Inflammatory macrophage treated with lipopolysaccharide for 4 hours (primary cell): Measurements from ENCODE around the gene DNAH11.
"Not testable (repeated sequence)": the region's sequence is repeated elsewhere in the genome, so short reads cannot be mapped to it uniquely, and the experiment has no call there.

Source experiments
- DNase-seq: peaks from one replicate; pipeline ENCODE4 v3.0.0-alpha.2; 2020

The DNAH11 gene

DNA sequence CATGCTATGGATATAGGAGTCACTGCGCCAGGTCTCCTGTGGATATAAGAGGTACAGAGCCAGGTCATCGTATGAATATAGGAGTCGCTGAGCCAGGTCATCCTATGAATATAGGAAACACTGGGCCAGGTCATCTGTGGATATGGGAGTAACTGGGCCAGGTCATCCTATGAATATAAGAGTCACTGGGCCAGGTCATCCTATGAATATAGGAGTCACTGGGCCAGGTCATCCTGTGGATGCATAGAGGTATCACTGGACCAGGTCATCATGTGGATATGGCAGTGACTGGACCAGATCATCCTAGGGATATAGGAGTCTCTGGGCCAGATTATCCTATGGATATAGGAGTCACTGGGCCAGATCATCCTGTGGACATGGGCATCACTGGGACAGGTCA is 181.7 kb downstream of the DNAH11 start:
- DNase-seq = no peak

DNA sequence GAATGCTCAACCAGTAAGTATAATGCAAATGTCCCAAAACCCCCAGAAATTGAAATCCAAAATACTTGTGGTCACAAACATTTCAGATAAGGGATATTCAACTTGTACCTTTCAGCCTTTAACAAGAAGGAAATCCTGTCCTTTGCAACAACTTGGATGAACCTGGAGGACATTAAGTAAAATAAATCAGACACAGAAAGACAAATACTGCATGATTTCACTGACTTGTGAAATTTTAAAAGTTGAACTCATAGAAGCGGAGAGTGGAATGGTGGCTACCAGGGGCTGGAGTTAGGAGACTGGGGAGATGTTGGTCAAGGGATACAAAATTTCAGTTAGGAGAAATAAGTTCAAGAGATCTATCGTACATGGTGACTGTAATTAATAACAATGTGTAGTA is 187.6 kb downstream of the DNAH11 start:
- DNase-seq = no peak

DNA sequence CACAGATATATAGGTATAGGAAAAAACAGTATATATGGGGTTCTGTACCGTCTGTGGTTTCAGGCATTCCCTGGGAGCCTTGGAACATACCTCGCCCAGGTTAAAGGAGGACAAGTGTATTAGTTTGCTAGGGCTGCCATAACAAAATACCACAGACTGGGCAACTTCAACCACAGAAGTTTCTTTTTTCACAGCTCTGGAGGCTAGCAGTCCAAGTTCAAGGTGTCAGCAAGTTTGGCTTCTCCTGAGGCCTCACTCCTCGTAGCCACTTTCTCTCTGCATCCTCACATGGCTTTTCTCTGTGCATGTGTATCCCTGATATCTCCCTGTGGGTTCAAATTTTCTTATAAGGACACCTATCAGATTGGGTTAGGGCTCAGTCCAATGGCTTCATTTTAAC is 189.1 kb downstream of the DNAH11 start:
- DNase-seq = no peak

DNA sequence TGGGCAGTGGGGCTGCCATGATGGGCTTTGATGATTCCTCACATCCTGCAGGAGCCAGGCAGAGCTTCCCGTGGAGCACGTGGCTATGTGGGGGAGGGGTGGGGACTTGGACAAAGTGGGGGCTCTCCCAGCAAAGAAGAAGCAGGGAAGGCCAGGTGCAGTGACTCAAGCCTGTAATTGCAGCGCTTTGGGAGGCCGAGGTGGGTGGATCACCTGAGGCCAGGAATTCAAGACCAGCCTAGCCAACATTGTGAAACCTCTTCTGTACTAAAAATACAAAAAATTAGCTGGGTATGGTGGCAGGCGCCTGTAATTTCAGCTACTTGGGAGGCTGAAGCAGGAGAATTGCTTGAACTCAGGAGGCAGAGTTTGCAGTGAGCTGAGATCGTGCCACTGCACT is 190.1 kb downstream of the DNAH11 start:
- DNase-seq = not testable (repeated sequence)

DNA sequence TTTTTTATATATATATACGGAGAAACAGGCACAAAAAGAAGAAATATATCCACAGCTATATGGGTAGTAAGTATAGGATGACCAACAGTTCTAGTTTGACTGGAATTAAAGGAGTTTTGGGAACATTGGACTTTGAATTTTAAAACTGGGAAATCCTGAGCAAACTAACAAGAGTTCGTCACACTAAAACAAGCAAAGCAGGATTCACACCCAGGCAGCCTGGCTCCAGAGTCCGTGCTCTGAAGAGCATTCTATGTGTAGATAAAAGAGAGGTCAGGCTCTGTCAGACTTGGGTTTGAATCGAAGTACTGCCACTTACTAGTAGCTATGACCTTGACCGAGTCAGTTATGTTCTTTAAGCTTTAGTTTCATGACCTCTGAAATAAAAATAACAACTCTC is 191.0 kb downstream of the DNAH11 start:
- DNase-seq = no peak

DNA sequence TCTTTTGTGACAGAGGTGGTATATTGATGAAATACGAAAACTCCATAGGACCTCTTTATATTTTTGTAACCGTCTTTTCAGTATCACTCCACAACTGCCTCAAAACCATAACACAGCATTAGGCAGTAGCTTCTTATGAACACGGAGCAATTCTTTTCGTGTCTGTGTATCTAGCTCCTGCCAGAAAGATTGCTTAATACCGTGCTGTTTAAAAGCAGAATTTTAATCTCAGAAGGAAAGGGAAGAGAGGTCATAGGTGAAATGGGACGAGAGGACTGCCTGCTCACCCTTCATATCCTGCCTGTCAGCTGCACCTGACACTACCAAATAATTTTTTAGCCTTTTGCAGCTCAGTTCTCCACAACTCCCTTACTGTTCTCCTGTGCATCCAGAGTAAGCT is 200.7 kb downstream of the DNAH11 start:
- no peak for DNase-seq

DNA sequence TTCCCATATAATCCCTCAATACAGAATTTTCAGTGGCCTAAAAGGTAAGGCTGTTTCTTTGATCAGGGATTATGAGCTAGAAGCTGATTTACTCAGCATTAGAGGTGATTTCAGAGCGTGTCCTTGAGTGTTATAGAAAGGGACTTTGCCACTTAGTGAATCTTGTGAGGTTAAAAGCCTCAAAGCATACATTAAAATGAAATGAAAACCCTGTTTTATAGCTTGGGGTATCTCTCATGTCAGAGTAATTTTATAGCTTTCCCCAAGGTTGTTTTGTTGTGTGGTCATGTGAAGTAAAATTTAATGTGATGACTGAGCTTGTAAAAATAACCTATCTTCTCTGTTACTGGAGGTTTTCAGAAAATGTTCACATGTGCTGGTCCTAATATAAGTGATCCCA is 204.1 kb downstream of the DNAH11 start:
- DNase-seq = no peak

DNA sequence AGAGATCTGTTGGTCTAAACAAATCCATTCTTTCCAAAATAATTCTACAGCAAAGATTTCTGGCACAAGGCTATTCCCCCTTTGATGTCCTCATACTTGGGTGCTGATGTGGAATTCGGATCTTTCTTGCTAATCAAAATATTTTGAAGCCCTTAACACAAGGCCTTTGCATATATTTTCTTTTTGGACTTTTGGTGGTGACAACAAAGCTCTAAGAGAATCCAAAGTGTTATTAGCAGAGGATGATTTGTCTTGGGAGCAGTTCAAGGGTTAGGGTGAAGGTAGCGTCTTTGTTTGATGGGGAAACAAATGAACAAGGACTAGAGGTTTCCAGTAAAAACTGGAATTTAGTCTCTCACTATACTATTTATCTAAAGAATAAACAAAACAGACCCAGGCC is 205.0 kb downstream of the DNAH11 start:
- no peak for DNase-seq

DNA sequence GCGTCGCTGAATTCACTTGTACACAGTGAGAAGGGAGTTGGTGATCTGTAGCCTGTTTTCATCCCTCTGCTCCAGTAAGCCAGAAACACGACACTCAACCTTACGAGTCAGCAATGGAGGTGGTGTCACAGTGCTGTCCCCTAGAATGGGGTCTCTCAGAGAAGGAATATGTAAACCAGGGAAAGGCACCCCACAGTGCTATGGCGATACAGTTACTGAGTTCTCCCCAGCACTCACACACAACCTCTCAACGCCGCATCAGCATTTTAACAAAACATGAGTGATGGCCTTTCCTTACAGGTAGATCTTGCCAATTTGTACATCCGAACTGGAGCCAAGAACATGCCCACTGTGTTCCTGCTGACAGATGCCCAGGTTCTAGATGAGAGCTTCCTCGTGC is 206.5 kb downstream of the DNAH11 start:
- no peak for DNase-seq

DNA sequence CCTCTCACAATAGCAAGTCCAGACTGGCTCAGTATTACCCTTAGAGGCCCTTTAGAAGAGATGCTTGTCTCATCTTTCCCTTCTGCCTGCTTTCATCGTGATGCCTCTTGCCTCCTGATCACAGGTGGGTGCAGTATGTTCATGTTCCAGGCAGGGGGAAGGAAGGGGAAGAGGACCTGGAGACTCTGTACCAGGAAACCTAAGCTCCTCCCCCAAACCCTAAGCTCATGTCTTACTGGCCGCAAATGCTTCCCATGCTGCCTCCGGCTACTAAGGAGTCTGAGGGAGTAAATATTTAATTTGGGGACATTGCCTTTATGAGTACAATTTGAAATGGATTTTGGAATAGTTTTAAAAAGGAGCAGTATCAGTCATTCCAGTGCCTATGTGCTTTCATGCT is 210.2 kb downstream of the DNAH11 start:
- no peak for DNase-seq

DNA sequence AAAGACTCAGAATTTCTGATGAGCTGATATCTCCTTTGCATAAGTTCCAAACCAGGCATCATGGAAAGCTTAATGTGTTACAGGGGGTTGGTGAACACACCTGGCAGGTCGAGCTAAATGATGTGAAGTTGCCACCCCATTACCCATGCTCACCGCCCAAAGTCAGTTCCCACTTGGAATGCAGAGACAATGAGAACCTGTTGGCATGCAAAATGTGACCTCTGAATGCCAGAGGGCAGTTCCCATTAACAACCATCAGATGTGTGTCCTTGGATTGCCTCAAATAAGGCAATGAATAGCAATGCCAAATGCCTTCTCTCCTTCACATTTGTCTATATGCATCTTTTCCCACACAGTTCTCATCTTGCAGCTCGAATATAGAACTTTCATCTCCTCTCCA is 212.1 kb downstream of the DNAH11 start:
- no peak for DNase-seq

DNA sequence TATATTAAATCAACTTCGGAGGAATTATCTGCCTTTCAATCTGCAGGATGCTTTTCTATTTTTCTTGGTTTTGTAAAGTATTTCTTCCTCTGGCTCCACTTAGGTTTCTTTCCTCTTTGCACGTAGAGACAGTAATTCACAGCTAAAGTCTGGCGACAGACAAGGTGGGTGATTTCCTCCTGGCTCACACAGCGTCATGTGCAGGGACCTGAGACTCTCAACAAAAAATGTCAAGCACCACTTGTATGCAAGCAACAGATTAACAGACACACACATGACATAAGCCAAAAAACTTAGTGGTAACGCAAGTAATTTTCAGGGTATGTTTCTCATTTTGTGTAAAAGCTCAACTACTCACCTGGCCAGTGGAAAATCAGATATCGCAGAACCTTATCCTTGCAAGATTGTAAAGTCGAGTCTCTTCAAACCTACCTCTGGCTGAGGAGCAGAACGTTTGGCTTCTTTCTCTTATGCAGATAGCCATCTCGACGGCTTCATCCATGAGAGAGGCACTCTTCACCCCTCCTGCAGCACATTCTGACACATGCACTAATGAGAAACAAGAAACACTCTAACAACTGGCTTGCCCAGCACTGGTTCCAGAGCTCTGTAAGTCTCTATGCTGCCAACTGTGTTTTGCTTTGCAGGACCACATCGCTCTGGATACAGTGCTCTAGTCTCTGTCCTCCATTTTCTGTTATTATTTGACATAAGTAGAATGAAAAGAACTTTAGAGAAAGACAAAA is 214.9 kb downstream of the DNAH11 start:
- DNase-seq = no peak

DNA sequence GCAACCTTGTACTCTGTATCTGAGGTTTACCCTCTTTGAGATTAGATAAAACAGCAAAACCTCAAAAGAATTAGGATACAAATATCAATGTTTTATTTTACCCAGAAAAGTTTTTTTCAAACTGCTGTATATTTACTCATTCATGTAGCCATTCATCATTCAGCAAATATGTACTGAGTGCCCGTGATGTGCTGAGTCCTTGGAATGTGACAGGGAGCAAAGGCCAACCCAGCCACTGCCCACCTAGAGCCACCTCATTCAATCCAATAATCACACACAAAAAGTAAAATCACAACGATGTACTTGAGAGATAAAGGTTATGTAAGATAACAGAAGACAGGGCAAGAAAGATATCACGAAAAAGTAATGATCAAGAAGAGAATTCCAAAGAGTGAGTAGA is 215.4 kb downstream of the DNAH11 start:
- no peak for DNase-seq

DNA sequence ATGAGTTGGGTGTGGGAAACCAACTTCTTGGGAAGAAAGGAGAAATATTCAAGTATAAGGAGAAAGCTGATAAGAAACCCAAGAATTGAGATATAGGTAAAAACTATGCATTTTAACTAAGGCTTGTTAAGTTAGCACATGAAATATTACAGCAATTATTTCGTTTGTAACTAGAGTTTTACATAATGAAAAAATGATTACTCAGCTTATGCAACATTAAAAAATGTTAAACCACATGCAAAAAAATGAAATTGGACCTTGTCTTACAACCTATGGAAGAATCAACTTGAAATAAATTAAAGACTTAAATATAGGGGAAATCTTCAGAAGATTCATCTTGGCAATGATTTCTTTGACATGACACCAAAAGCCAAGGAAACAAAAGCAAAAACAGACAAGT is 219.6 kb downstream of the DNAH11 start:
- no peak for DNase-seq

DNA sequence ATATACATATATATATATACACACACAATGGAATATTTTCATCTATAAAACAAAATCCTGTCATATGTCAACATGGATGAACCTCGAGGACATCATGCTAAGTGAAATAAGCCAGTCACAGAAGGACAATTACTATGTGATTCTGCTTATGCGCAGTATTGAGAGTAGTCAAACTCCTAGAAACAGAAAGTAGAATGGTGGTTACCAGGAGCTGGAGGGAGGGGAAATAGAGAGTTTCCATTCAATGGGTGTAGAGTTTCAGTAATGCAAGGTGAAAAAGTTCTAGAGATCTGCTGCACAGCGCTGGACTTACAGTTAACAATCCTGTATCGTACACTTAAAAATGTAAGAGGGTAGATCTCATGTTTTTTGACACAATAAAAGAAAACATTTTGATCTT is 221.0 kb downstream of the DNAH11 start:
- DNase-seq = no peak

DNA sequence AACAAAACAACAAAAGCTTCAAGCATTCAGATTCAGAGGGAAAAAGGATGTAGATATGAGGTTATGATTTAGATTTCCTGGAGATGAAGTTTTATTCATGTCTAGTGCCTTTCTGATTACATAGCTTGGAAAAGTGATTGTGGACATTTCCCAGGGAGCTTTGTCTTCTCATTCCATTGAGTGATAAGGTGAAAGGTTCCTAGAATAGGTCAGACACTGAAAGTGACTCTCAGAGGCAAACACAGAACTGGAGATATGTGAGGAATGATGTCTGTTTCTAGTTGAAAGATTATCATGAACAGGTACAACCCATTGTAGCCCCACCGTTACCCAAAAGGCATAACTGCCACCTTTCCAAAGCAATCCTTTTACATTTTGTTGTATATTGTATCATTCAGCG is 223.4 kb downstream of the DNAH11 start:
- no peak for DNase-seq

DNA sequence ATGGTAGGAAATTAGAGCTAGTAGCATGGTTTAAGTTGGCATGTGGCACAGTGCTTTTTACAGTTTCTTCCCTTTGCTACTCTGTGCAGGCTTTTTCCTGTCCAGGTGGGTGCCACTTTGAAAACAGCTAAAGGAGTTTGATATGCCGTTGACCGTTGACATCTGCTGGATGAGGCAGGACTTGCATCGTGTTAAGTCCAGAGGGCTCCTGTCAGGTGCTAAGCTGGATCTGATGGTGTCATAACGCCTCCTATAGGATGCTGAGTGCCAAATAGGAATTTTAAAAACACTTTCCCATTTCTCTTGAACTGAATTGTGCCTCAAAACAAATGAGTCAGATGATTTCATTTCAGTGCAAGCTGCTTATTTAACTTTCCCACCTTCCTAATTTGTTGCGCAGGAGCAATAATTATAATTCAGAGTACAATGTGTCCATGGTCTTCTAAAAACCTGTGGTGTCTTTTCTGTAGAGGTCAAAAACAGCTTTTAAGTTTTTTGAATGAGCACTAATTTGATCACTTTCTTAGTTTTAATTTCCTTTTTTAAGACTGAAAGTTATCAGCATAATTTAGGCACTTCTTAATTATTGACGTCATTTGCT is 224.6 kb downstream of the DNAH11 start:
- peak; percentile 14 for DNase-seq

DNA sequence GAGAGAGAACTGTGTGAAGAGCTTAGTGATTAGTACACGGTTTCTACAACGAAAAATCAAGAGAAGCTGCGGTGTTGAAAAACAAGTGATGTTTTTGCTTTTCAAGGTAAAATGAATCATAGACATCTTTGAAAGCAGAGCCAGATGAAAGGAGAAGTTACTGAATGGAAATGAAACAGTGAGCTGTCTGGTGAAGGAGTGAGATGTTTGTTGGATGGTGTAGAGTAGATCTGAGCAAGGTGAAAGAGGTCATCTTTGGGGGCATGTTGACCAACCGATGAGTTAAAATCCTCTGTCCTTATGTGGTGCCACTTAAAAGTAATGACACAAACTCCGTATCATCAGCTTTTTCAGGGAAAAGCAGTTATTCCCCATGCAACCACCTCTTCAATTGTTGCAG is 225.4 kb downstream of the DNAH11 start:
- DNase-seq = no peak

DNA sequence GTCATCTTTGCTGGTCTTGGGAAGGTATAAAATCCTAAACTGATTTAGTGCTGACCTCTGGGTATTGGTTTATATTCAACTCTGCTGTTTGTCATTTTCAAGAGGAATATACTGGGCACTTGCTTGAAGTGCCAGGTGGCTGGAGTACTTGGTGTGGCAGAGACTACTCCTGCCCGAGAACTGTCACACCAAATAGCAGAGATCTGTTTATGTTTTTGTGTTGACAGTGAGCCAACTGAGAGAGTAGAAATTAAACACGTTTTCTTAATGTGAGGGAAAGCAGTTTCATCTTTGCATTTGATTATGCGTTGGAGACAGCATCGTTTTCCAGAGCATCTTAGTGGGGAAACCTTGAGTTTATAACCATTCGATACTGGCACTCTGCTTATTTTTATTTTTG is 228.4 kb downstream of the DNAH11 start:
- DNase-seq = no peak

DNA sequence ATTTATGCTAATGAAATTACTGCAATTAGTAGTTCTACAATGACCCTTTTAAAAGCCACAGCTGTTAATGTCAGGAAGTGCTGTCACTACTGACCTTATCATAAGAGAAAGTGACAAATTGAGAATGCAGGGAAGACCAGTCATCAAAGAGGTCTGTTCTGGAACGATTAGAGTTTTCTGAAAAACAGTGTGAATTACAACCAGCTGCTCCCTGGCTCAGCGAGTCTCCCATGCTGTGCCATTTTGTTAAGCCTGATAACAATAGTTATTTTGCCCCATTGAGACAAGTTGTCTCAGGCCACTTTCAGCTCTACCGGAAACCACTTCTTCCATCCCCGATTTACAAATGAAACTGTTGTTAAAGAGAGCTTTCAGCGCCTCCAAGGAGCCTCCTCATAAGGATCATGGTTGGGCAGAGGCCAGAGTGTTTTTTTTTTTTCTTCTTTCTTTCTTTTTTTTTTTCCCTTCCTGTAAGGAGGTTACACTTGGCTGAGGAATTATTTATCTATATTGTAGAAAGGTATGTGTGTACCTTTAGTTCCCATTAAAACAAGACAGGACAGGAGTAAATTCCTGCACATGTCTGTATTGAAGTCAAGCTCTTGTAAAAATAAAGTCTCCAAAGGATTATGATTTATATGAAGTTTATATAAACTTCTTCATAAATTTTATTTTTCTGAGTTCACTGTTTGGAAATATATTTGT is 229.2 kb downstream of the DNAH11 start:
- no peak for DNase-seq

DNA sequence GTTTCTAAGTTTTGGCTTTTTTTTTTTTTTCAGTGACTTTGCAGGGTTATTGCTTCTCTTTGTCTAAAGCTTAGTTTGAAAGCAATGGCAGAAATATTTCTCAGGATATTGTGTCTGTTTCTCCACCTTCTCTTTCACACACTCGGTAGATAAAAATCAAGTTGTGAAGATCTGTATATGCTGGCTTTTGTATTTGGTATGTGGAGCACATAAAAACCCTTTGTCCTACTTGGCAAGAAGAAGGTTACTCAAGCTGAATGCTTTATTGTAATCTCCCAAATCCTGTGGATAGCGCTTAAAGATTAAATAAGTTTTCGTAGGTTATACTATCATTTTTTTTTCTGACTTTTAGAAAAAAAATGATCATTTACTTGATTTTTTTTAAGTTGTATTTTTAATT is 230.5 kb downstream of the DNAH11 start:
- no peak for DNase-seq

DNA sequence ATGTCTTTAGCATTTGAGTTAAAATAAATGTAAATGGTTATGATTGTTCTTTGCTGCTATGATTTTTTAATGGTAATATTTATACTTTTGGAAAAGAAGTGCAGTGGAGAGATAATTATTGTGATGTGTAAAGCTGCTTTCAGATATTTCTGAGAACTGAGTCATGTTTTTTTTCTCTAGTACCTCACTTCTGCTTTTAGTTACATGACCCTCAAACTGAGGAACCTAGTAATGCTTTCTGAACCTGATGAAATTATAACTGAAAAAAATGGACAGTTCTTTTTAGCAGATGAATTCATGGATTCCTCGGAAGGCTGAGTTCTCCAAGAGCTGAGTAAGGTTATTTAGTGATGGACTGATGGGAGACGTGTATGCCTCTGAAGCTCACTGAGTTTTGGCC is 235.1 kb downstream of the DNAH11 start:
- DNase-seq = peak; percentile 31

DNA sequence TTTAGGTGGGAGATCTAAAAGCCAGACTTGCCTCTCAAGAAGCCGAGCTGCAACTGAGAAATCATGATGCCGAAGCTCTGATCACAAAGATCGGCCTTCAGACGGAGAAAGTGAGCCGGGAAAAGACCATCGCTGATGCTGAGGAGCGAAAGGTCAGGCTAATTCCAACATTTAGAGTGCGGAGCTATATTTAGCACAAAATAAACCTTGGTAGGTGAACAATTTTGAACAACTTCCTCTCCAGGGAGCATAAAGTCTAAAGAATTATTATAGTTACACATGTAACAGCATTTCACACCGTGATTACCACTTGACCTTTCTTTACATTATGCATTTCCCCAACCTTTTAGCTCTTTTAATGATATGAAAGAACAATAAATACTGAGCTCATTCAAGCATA is 236.1 kb downstream of the DNAH11 start:
- DNase-seq = no peak

DNA sequence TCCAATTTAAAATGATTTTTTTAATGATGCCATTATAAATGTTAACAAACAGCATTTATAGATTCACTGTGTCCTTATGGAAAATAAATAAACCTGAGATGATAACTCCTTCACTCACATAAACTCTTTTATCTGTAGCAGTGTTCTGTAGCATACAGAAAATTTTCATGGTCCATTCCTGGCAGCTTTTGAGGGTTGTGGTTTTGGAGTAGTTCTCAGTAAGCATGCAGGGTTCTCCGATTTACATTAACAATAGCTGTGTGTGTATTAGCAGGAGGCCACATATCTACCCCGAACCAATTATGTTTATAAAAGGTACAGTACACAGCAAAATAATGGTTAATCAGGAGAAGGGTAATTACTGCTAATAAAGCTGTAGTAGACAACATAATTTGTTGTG is 240.2 kb downstream of the DNAH11 start:
- no peak for DNase-seq

DNA sequence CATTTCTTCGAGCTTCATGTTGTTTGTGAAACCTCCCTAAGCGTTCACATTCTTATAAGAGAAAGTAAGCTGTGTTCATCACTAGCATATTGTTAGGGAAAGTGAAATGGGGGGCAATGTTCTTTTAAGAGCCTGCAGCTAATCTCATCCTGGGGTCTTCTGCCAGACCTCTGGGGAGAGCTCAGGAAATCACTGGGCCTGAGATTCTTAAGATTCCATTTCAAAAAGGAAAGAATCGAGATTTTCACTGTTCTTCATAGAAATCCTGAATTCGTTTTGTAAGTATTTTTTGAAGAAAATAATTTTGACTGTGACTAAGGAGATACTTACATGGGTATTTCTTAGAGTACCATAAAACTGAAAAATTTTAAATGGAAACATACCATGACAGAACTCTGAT is 242.2 kb downstream of the DNAH11 start:
- no peak for DNase-seq
